HL-60/S4 treated with retinoic acid at 250 ng/mL for 4 days and 3 days (cell line): ENCODE data around the gene SPDYE16.
"Not testable (repeated sequence)": the region's sequence is repeated elsewhere in the genome, so short reads cannot be mapped to it uniquely, and the experiment has no call there.

Experiments
- in situ Hi-C: fragments of 300-500 bp; cut with MboI; formaldehyde crosslinking; loops from 2 replicates; pipeline ENCODE4 v1.7.0; 2022; ENCODE audit warnings: low sequenced_read_pairs

Gene SPDYE16

DNA sequence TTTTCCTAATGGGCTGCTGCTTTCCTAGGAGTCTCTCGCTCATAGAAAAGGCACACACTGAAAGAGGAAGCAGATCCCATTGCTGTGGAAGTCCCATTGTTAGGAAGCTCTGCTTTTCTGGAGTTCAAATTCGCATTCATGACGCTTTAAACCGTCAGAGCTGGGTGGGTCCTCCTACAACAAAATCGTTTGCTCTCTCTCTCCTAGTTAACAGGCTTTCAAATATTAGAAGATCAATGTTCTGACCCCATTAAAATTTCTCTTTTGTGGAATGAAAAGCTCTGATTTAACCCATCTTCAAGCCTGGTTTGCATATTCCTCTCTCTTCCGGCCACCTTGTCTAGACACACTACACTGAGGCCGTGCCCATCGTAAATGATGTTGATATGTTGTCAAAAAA is at the start of gene SPDYE16:
TSS of gene SPDYE16 (minus strand) at position 101 of the 400 bp plus-strand sequence. CDS start 1,838 bp downstream, outside the sequence.
- in situ Hi-C loops: not testable (repeated sequence)

GRCh38 chr7:76592694-76593093 is 49.6 kb upstream of the SPDYE16 start:
- in situ Hi-C loops: not testable (repeated sequence)

- in situ Hi-C loops: not testable (repeated sequence)
Observed at GRCh38 chr7:76591602-76592304, 48.7 kb upstream of the SPDYE16 start.

- in situ Hi-C loops: not testable (repeated sequence)
Observed at GRCh38 chr7:76591033-76591432, 47.9 kb upstream of the SPDYE16 start.

DNA sequence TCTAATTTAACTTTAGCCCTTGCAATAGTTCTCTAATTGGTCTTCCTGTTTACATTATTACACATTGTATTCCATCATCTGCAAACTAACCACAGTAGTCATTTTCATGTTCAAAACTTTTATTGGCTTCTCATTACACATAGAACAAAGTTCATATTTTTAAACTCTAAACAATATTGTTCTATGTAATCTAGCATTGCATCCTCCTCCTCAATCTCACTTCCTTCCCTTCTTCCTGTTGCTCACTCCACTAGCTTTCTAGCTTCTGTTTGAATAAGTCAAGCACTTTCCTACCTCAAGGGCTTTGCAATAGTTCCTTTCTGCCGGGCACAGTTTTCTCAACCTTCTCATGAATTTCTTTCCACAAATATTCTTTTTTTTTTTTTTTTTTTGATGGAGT is 45.5 kb upstream of the SPDYE16 start:
- in situ Hi-C loops: not testable (repeated sequence)

- in situ Hi-C loops: not testable (repeated sequence)
Observed at GRCh38 chr7:76586585-76587315, 43.7 kb upstream of the SPDYE16 start.

- in situ Hi-C loops: not testable (repeated sequence)
Observed at GRCh38 chr7:76583636-76584281, 40.7 kb upstream of the SPDYE16 start.

- in situ Hi-C loops: not testable (repeated sequence)
Observed at GRCh38 chr7:76582848-76583631, 39.9 kb upstream of the SPDYE16 start.

DNA sequence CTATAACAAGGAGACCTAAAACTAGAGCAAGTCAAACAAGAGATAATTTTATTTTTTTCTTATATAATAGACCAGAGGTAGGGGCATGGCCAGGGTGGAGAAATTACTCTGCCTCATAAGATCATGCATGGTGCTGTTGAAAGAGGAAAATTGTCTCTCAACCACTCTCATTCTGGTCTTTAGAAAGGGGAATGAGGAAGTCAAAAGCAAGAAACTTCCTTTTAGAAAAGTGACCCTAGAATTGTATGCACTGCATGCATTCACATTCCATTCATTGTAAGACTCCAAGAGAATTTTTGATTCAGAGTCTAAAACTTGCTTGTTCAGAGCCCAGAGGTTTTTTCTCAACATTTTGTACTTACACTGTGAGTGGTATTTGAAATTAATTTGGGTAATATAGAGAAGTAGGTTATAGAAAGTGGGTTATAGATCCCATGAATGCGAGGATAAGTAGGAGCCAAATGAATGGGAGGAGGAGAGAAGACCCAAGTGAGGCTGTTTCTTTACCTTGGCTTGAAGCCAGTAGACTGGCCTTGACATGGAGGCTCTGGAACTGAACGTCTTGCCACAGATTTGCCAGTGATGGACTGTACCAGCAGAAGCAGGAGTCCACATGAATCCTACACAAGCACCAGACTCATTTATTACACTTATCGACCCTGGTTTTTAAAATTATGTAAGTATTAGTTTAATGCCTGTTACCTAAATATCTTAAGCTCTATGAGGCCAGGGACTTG is 33.0 kb upstream of the SPDYE16 start:
- in situ Hi-C loops: not testable (repeated sequence)

DNA sequence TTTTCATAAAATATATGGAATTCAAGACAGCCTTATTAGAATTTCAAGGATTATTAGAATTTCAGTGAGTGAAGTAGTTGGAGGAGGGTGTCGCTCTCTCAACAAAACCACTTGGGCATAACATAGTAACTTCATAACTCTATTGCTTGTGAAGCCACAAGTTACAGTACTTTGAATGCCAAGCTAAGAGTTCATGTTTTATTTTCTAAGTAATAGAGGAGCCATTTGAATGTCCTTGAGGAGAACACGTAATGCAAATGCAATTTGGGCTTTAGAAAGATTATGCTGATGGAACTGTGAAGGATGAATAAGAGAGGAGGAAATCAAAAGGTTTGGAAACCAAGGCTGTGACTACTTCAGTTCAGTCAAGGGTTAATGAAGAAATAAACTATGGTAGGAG is 32.3 kb upstream of the SPDYE16 start:
- in situ Hi-C loops: not testable (repeated sequence)

DNA sequence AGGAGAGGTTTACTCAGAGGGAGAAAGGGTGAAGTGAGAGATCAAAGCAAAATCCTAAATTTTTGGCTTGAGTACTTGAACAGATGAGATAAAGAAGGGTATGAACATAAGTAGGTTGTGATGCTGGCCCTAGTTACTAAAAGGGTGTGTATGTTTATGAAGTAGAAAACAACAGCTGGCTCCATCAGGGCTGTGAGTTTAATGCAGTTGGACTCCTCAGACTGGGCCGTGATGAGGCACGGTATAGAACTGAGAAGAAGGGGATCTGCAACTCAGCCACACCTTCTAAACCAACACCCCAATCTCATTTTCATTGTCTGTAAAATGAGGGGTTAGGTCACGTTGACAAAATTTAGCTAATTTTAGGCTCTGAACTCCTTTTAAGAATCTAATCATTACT is 29.2 kb upstream of the SPDYE16 start:
- in situ Hi-C loops: not testable (repeated sequence)

- in situ Hi-C loops: not testable (repeated sequence)
Observed at GRCh38 chr7:76570324-76570775, 27.3 kb upstream of the SPDYE16 start.

GRCh38 chr7:76568742-76569141 is 25.6 kb upstream of the SPDYE16 start:
- in situ Hi-C loops: not testable (repeated sequence)

GRCh38 chr7:76567753-76568152 is 24.7 kb upstream of the SPDYE16 start:
- in situ Hi-C loops: not testable (repeated sequence)

DNA sequence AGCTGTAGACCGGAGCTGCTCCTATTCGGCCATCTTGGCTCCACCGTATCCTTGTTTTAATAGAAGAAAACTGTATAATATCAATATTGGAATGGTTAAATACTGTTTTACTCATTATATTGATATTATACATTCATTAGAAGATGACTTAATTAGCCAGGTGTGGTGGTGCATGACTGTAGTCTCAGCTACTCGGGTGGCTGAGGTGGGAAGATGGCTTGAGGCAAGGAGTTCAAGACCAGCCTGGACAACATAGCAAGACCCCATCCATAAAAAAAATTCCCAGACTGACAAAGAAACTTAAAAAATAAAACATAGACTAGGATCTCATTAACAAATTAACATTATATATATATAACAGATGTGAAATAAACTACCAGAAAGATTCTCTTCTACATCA is 24.2 kb upstream of the SPDYE16 start:
- in situ Hi-C loops: not testable (repeated sequence)

- in situ Hi-C loops: not testable (repeated sequence)
Observed at GRCh38 chr7:76565001-76565400, 21.9 kb upstream of the SPDYE16 start.

DNA sequence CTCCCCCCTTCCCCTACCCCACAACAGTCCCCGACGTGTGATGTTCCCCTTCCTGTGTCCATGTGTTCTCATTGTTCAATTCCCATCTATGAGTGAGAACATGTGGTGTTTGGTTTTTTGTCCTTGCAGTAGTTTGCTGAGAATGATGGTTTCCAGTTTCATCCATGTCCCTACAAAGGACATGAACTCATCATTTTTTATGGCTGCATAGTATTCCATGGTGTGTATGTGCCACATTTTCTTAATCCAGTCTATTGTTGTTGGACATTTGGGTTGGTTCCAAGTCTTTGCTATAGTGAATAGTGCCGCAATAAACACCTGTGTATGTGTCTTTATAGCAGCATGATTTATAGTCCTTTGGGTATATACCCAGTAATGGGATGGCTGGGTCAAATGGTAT is 18.2 kb upstream of the SPDYE16 start:
- in situ Hi-C loops: not testable (repeated sequence)

DNA sequence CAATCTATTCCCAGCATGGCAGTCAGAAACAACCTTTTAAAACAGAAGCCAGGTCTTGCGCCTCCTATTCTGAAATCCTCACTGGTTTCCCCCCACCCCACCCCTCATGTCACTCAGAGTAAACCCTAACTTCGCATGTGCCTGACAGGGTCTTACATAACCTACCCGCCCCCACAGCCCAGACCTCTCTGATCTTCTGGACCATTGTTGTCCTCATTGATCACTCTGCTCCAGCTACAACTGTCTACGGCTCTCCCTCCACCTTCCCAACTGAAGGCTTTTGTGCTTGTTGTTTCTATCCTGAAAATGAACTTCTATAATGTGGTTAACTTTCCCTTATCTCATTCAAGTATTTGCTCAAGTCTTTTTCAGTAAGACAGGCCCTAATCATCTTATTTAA is 17.1 kb upstream of the SPDYE16 start:
- in situ Hi-C loops: not testable (repeated sequence)

DNA sequence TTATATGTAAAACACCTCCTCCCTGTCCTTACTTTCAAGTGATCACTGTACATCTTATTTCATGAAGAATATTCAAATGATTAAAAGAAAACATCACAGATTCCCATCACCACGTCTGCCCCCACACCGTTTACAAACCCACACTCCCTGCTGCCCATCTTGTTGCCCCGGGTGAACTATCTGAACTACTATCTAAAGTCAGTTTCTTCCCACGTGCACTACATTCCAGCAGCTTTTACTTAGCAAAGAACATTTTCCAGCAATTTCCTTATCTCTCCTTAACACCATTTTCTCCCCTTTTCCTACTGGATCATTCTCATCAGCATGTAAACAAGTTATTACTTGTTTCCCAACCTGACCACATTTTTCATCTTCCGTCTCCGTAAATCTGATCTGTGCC is 16.6 kb upstream of the SPDYE16 start:
- in situ Hi-C loops: not testable (repeated sequence)

DNA sequence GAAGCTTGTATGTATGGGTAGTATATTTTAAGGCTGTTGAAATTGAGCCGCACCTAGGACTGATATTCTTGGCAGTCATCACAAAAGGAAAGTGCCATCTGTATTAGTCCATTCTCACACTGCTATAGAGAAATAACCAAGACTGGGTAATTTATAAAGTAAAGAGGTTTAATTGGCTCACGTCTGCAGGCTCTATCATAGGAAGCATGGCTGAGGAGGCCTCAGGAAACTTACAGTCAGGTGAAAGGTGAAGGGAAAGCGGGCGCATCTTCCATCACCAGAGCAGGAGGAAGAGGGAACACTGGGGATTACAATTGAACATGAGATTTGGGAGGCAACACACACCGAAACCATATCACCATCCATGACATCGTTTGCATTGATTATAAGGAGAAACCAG is 8.9 kb upstream of the SPDYE16 start:
- in situ Hi-C loops: not testable (repeated sequence)
